ENCODE data around the gene S1PR4.
"Not testable (repeated sequence)": the region's sequence is repeated elsewhere in the genome, so short reads cannot be mapped to it uniquely, and the experiment has no call there.

The S1PR4 gene

DNA sequence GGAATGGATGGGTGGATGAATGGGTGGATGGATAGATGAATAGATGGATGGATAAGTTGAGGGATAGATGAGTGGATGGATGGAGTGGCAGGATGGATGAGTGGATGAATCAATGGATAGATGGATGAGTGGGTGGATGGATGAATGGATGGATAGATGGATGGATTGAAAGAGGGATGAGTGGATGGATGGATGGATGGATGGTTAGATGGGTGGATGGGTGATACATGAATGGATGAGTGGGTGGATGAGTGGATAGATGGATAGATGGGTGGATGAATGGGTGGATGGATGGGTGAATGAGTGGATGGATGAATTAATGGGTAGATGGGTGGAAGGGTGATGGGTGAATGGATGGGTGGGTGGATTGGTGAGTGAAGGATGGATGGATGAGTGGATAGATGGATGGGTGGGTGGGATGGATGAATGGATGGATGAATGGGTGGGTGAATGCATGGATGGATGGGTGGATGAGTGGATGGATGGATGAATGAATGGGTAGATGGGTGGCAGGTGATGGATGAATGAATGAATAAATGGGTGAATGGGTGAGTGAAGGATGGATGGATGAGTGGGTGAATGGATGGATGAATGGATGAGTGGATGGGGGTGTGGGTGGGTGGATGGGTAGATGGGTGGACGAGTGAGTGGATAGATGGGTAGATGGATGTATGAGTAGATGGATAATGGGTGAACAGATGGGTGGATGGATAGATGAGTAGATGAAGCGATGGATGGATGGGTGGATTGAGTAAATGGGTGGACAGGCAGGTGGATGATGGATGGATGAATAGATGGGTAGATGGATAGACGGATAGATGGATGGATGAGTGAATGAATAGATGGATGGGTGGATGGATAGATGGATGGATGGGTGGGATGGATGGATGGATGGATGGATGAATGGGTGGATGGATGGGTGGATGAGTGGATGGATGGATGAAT lies 25.0 kb upstream of the S1PR4 start:
- Histone ChIP-seq H3K4me3 (replicated peaks; ENCODE audit: low read depth, low read length) (no peak overlapping the region), H3K27me3 (replicated peaks; ENCODE audit: control insufficient read depth, insufficient read depth, low read length) (no peaks in the 10 kb centered on the region), H3K36me3 (ENCODE audit: control insufficient read depth, insufficient read depth, low read length) (peaks cover 3% of the 10 kb centered on the region)
- no peak for DNase-seq (ENCODE audit: extremely low read depth, insufficient read length)
- TF ChIP-seq, protein P1, sequence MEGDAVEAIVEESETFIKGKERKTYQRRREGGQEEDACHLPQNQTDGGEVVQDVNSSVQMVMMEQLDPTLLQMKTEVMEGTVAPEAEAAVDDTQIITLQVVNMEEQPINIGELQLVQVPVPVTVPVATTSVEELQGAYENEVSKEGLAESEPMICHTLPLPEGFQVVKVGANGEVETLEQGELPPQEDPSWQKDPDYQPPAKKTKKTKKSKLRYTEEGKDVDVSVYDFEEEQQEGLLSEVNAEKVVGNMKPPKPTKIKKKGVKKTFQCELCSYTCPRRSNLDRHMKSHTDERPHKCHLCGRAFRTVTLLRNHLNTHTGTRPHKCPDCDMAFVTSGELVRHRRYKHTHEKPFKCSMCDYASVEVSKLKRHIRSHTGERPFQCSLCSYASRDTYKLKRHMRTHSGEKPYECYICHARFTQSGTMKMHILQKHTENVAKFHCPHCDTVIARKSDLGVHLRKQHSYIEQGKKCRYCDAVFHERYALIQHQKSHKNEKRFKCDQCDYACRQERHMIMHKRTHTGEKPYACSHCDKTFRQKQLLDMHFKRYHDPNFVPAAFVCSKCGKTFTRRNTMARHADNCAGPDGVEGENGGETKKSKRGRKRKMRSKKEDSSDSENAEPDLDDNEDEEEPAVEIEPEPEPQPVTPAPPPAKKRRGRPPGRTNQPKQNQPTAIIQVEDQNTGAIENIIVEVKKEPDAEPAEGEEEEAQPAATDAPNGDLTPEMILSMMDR (IDR thresholded peaks at IDR 0.05; ENCODE audit: insufficient read depth, low read length, poor library complexity, severe bottlenecking): no peak

DNA sequence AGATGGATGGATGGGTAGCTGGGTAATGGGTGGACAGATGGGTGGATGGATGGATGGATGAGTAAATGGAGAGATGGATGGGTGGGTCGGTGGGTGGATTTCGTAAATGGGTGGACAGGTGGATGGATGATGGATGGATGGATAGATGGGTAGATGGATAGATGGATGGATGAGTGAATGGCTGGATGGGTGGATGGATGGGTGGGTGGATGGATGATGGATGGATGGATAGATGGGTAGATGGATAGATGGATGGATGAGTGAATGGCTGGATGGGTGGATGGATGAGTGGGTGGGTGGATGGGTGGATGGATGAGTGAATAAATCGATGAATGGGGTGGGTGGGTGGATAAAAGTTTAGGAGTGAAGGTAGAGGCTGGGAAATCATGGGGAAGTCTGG lies 24.1 kb upstream of the S1PR4 start:
- H3K4me3 ChIP-seq (replicated peaks; ENCODE audit: low read depth, low read length): peak overlapping the region; percentile 58
- H3K36me3 ChIP-seq (ENCODE audit: control insufficient read depth, insufficient read depth, low read length); H3K27me3 ChIP-seq (replicated peaks; ENCODE audit: control insufficient read depth, insufficient read depth, low read length); DNase-seq (ENCODE audit: extremely low read depth, insufficient read length): not testable (repeated sequence)

DNA sequence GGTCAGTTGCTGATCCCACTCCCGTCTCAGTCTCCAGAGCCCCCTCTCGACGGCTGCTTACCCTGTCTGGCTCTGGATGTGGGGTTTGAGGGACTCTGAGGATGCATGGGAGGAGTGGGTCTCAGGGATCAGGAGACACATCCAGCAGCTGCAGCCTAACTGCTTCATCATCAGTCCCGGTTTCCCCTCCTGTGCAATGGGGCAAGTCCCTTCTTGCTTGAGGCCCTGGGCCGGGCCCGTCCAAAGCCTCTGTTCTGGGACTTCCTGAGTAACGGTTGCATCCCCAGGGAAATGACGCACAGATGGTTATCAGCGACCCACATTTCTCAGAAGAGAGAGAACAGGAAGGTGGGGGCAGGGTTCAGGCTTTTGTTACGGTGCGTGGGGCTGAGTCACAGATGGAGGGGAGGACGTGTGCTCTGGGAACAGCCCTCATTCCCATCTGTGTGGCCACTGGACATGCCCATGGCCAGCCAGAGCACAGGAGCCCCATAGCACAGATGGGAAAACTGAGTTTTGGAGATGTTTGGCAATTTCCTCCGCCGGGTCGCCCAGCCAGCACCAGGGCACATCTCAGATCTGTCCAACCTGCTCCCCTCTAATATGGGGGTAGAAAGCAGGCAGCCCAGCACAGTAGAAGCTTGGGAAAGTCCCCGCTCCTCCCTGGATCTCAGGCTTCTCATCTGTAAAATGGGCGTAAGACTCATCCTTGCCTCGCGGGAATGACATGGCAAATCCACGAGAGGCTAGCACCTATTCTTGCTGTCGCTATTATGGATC lies 23.4 kb upstream of the S1PR4 start:
- Histone ChIP-seq H3K36me3 (ENCODE audit: control insufficient read depth, insufficient read depth, low read length) (peaks cover 3% of the 10 kb centered on the region), H3K4me3 (replicated peaks; ENCODE audit: low read depth, low read length) (peak overlapping the region; percentile 58), H3K27me3 (replicated peaks; ENCODE audit: control insufficient read depth, insufficient read depth, low read length) (no peaks in the 10 kb centered on the region)
- TF ChIP-seq, protein P1 (IDR thresholded peaks at IDR 0.05; ENCODE audit: insufficient read depth, low read length, poor library complexity, severe bottlenecking): no peak
- DNase-seq (ENCODE audit: extremely low read depth, insufficient read length): peak; percentile 86

DNA sequence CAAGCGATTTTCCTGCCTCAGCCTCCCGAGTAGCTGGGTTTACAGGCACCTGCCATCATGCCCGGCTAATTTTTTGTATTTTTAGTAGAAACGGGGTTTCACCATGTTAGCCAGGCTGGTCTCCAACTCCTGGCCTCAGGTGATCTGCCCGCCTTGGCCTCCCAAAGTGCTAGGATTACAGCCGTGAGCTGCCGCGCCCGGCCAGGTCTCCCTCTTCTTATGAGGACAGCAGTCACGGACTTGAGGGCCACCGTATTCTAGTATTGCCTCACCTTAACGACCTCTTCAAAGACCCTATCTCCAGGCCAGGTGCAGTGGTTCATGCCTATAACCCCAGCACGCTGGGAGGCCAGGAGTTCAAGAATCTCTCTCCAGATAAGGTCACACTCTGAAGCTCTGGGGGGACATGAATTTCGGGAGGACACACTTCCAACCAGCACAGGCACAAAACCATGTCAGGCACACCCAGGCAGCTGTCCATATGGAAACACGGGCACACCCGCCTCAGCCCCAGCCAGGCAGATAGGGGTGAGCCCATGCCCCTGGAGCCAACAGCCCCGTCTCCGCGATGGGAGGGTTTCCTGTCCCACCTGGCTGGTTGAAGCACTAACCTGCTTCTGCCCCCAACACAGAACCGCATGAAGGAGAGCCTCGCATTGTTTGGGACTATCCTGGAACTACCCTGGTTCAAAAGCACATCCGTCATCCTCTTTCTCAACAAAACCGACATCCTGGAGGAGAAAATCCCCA lies 21.3 kb upstream of the S1PR4 start:
- TF ChIP-seq, protein P1 (IDR thresholded peaks at IDR 0.05; ENCODE audit: insufficient read depth, low read length, poor library complexity, severe bottlenecking): no peak
- DNase-seq (ENCODE audit: extremely low read depth, insufficient read length): no peak
- Histone ChIP-seq H3K27me3 (replicated peaks; ENCODE audit: control insufficient read depth, insufficient read depth, low read length) (no peaks in the 10 kb centered on the region), H3K4me3 (replicated peaks; ENCODE audit: low read depth, low read length) (no peak overlapping the region), H3K36me3 (ENCODE audit: control insufficient read depth, insufficient read depth, low read length) (peaks cover 3% of the 10 kb centered on the region)

DNA sequence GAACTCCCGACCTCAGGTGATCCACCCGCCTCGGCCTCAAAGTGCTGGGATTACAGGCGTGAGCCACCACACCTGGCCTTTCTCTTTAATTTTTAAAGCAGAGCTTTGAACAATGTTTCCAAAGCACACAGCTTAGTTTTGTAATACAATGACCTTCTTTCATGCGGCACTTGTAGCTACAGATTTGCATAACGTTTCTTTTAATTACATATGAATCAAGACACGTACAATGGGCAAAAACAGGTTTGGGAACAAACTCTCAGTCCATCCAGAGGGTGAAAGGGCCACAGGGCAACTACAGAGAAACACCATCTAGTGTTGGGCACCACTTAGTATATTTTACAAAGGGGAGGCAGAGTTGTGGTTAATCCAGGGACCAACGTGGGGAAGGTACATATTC lies 19.0 kb upstream of the S1PR4 start:
- TF ChIP-seq, protein P1 (IDR thresholded peaks at IDR 0.05; ENCODE audit: insufficient read depth, low read length, poor library complexity, severe bottlenecking): no peak
- DNase-seq (ENCODE audit: extremely low read depth, insufficient read length): no peak
- H3K27me3 ChIP-seq (replicated peaks; ENCODE audit: control insufficient read depth, insufficient read depth, low read length): no peaks in the 10 kb centered on the region
- H3K4me3 ChIP-seq (replicated peaks; ENCODE audit: low read depth, low read length): no peak overlapping the region
- peaks cover 5% of the 10 kb centered on the region for H3K36me3 ChIP-seq (ENCODE audit: control insufficient read depth, insufficient read depth, low read length)
